K562 (cell line): Measurements from ENCODE around the gene RCN2. TPM values are rescaled to one million over a fixed set of nuclear protein-coding genes. Genes with fewer than 3 reads are reported as not detected.

Experiments
- ATAC-seq: fragments of 200-7000 bp; cut with Tn5 transposase; 3 replicates; pipeline ENCODE4 v1.9.1; 2020; ENCODE audit warnings: moderate library complexity
- BruUV-seq: library from RNA; stranded (reverse); fragments of 400-500 nt; replicated peaks from 2 replicates; lab custom pipeline; 2021; lab: Mats Ljungman, UMichigan
- CTCF ChIA-PET: fragments of 300-600 bp; formaldehyde crosslinking; extraction: SDS; loops from one replicate; lab custom pipeline; 2021; ENCODE audit warnings: low intra/inter-chr PET ratio; lab: Yijun Ruan, JAX
- POLR2A ChIA-PET: fragments of 300-600, 350-650 bp; sonication (Branson Sonifier 250); formaldehyde crosslinking; extraction: SDS; loops from one replicate; lab custom pipeline; 2021; ENCODE audit warnings: antibody characterized with exemption, inconsistent platforms; lab: Yijun Ruan, JAX
- DNase-seq, 4 experiments: peaks; one replicate each; pipeline versions ENCODE4 v3.0.0 to v3.0.0-alpha.2; 2011 to 2018; ENCODE audit warnings: low spot score in 3 of 4, mixed read lengths in 3 of 4; ENCODE audit errors: extremely low read depth in 1 of 4
- FAIRE-seq: peaks from 2 replicates; lab custom pipeline; 2011; peaks lifted over from hg19 to GRCh38; lab: Jason Lieb, UNC
- H2AFZ ChIP-seq: 2 replicates; pipeline ENCODE4 v1.6.0; 2011; ENCODE audit warnings: low read depth, low read length, control low read depth, inconsistent platforms
- H3K27ac ChIP-seq: fragments of 200-600 bp; 3 replicates; pipeline ENCODE4 v1.8.0; 2011; ENCODE audit warnings: low read depth, mild to moderate bottlenecking, control low read depth, inconsistent platforms, low read length, moderate library complexity, mixed read lengths; ENCODE audit errors: extremely low read depth
- H3K27me3 ChIP-seq, 2 experiments: fragments of 300-600 bp in 1 of 2; 2 replicates in 1 of 2; 3 replicates in 1 of 2; pipeline versions ENCODE4 v1.6.0 to v1.8.0; 2011; ENCODE audit warnings: inconsistent platforms in 2 of 2, low read length in 2 of 2, mild to moderate bottlenecking in 1 of 2, mixed read lengths in 1 of 2, moderate library complexity in 1 of 2; ENCODE audit not compliant: control insufficient read depth in 2 of 2, insufficient read depth in 2 of 2
- H3K36me3 ChIP-seq: fragments of 300-600 bp; 3 replicates; pipeline ENCODE4 v1.8.0; 2011; ENCODE audit warnings: mild to moderate bottlenecking, low read length, inconsistent platforms; ENCODE audit not compliant: control insufficient read depth, insufficient read depth
- H3K4me1 ChIP-seq, 2 experiments: fragments of 200-600 bp in 1 of 2; replicated peaks in 1 of 2; 2 replicates in 1 of 2; 3 replicates in 1 of 2; pipeline versions ENCODE4 v1.5.1 to v1.8.0; 2011; ENCODE audit warnings: inconsistent platforms in 2 of 2, low read length in 2 of 2, mild to moderate bottlenecking in 1 of 2, mixed read lengths in 1 of 2, moderate library complexity in 1 of 2; ENCODE audit not compliant: control insufficient read depth in 2 of 2, insufficient read depth in 2 of 2
- H3K4me2 ChIP-seq: 2 replicates; pipeline ENCODE4 v1.6.1; 2011; ENCODE audit warnings: low read length, control low read depth, inconsistent platforms, mixed read lengths; ENCODE audit not compliant: insufficient read depth
- H3K4me3 ChIP-seq: fragments of 200-600 bp; sonication (generic), shearing (Covaris generic); 2 replicates; pipeline ENCODE4 v1.5.1; 2016; ENCODE audit warnings: control low read depth, inconsistent platforms
- H3K79me2 ChIP-seq: fragments of 200-600 bp; 3 replicates; pipeline ENCODE4 v1.8.0; 2011; ENCODE audit warnings: low read length, inconsistent platforms; ENCODE audit not compliant: control insufficient read depth, insufficient read depth
- H3K9ac ChIP-seq, 2 experiments: 2 replicates each; pipeline versions ENCODE4 v1.6.0 to v1.6.1; 2011; ENCODE audit warnings: low read depth in 2 of 2, low read length in 2 of 2, control low read depth in 1 of 2, inconsistent platforms in 1 of 2, mild to moderate bottlenecking in 1 of 2, mixed read lengths in 1 of 2; ENCODE audit not compliant: insufficient read depth in 1 of 2
- H3K9me1 ChIP-seq: one replicate; pipeline ENCODE4 v1.6.0; 2011; ENCODE audit warnings: inconsistent platforms, mild to moderate bottlenecking, low read length, moderate library complexity; ENCODE audit not compliant: control insufficient read depth, insufficient read depth
- H3K9me3 ChIP-seq: replicated peaks from 2 replicates; pipeline ENCODE4 v1.5.1; 2011; ENCODE audit warnings: low read depth, low read length, inconsistent platforms; ENCODE audit not compliant: control insufficient read depth, insufficient read depth
- H4K20me1 ChIP-seq: replicated peaks from 2 replicates; pipeline ENCODE4 v1.6.1; 2011; ENCODE audit warnings: low read length, inconsistent platforms, mixed read lengths; ENCODE audit not compliant: control insufficient read depth, insufficient read depth
- E2F4 ChIP-seq: sonication (generic); formaldehyde crosslinking; IDR thresholded peaks from 2 replicates; pipeline ENCODE4 v1.8.0; 2022; ENCODE audit warnings: mild to moderate bottlenecking, low read depth, missing genetic modification reagents
- EP400 ChIP-seq: fragments of 450-650 bp; IDR thresholded peaks from 2 replicates; pipeline ENCODE4 v1.6.1; 2017; ENCODE audit warnings: antibody characterized with exemption, mild to moderate bottlenecking, moderate library complexity
- MEIS2 ChIP-seq: fragments of 450-650 bp; IDR thresholded peaks from 2 replicates; pipeline ENCODE4 v1.6.1; 2014; ENCODE audit warnings: mild to moderate bottlenecking; ENCODE audit not compliant: partially characterized antibody
- MXI1 ChIP-seq: IDR thresholded peaks from 2 replicates; pipeline ENCODE4 v1.6.1; 2011; ENCODE audit warnings: low read depth, mild to moderate bottlenecking, improper control_type of control experiment, low read length
- PKNOX1 ChIP-seq: fragments of 450-650 bp; IDR thresholded peaks from 2 replicates; pipeline ENCODE4 v1.6.1; 2016
- RBM22 ChIP-seq: fragments of 200-400 bp; formaldehyde crosslinking; IDR thresholded peaks from 2 replicates; pipeline ENCODE4 v1.6.1; 2018; ENCODE audit warnings: low read length, low read depth; ENCODE audit not compliant: poor library complexity, severe bottlenecking
- SAFB2 ChIP-seq: fragments of 200-400 bp; formaldehyde crosslinking; IDR thresholded peaks from 2 replicates; pipeline ENCODE4 v1.6.1; 2018; ENCODE audit warnings: borderline replicate concordance, low read length, low read depth, moderate library complexity; ENCODE audit not compliant: severe bottlenecking
- SETDB1 ChIP-seq: IDR thresholded peaks from one replicate; pipeline ENCODE4 v1.6.1; 2012; ENCODE audit warnings: low read length, control low read depth, inconsistent platforms
- SIN3A ChIP-seq, 2 experiments: fragments of 150-350 bp in 1 of 2; IDR thresholded peaks; 2 replicates each; pipeline ENCODE4 v1.6.1; 2011 to 2016; ENCODE audit warnings: borderline replicate concordance in 2 of 2, low read depth in 2 of 2, low read length in 2 of 2, mild to moderate bottlenecking in 2 of 2, moderate library complexity in 2 of 2; ENCODE audit not compliant: control insufficient read depth in 1 of 2
- ZHX1 ChIP-seq: fragments of 150-350 bp; conservative IDR thresholded peaks from 2 replicates; pipeline ENCODE4 v1.6.1; 2014; ENCODE audit warnings: low read length
- ZNF175 ChIP-seq: fragments of 200-800 bp; sonication (Bioruptor generic); IDR thresholded peaks from 2 replicates; pipeline ENCODE4 v1.6.1; 2016; ENCODE audit warnings: low read depth, mild to moderate bottlenecking, missing genetic modification characterization, missing compliant biosample characterization
- WGBS: fragments of 100-300 bp; shearing (Covaris generic); methylation state at CpG from one replicate; pipeline ENCODE4 v1.1.6; 2016; ENCODE audit warnings: low coverage, mixed read lengths; ENCODE audit not compliant: insufficient coverage; ENCODE audit errors: missing lambda C conversion rate; 5-methylcytosine and 5-hydroxymethylcytosine counted together
- in situ Hi-C: fragments of 300-500 bp; cut with MboI; formaldehyde crosslinking; loops from 4 replicates; pipeline ENCODE4 v1.15.0; 2018; ENCODE audit warnings: inconsistent platforms, mixed read lengths
- intact Hi-C: fragments of 100-400 bp; cut with micrococcal nuclease; formaldehyde crosslinking; loops from 2 replicates; pipeline ENCODE4 v1.14.2; 2022
- polyA plus RNA-seq, 8 experiments: library from polyadenylated mRNA; depleted of rRNA in 4 of 8; stranded (reverse) in 5 of 8; unstranded in 3 of 8; fragments of >200 nt; fragmentation: Nextera tagmentation in 2 of 8; fragmentation: Illumina TruSeq in 1 of 8; extraction: Ambion mirVana in 2 of 8; extraction: Trizol in 1 of 8; gene quantifications; 2 replicates each; pipeline versions ENCODE4 v1.2.1 to v1.2.3, GENCODE V29; 2011 to 2014; ENCODE audit warnings: inconsistent platforms in 1 of 8, missing spikeins in 1 of 8
- total RNA-seq, 7 experiments: library from RNA; depleted of rRNA in 6 of 7; stranded (reverse); fragments of >200 nt in 6 of 7; fragmentation: Illumina TruSeq in 2 of 7; extraction: Trizol in 2 of 7; gene quantifications; 2 replicates each; pipeline versions ENCODE4 v1.2.1 to v1.2.3, GENCODE V29; 2011 to 2021; ENCODE audit warnings: low replicate concordance in 1 of 7

The RCN2 gene
- total and polyA plus RNA-seq, 9 of the 15 experiments (the other 6 are each of a cell fraction or from before 2014, with no cell fraction given): 20.9 to 63.6 (median 52.8) TPM

GRCh38 chr15:76904461-76905012 lies 27.0 kb upstream of the RCN2 start:
- in situ Hi-C loops (no loop called here), intact Hi-C loops (loop anchor here (5.0 kb wide), 1 partner anchor 118 kb away; no protein-coding TSS in a partner anchor)
- H3K27me3 ChIP-seq: no peaks in the 10 kb centered on the region
- ChIA-PET CTCF (interaction anchor here (0.6 kb wide), 1 partner anchor 204 kb away, joined by 5 read pairs; no protein-coding TSS in a partner anchor), POLR2A (no interaction called here)
- peak overlapping the region; percentile 87 for H2AFZ ChIP-seq
- peak; percentile 39 for ATAC-seq
- peak overlapping the region; percentile 84 for H3K4me3 ChIP-seq
- no peaks in the 10 kb centered on the region for H3K36me3 ChIP-seq
- peak overlapping the region; percentile 72 to 92 for H3K9ac ChIP-seq
- peaks cover 3% of the 10 kb centered on the region; the same call in 1 of the 3 replicates for H3K79me2 ChIP-seq
- peaks cover 10 to 16% of the 10 kb centered on the region in 2 experiments; a peak in 4 of 5 replicates for H3K4me1 ChIP-seq
- WGBS: 11% methylated on average over 23 of the region's 29 CpGs
- H3K4me2 ChIP-seq: peak overlapping the region; percentile 92
- BruUV-seq: no TSS peak
- no peaks in the 10 kb centered on the region for H3K9me3 ChIP-seq
- FAIRE-seq: no peak
- DNase-seq: peak in 2 of 4 experiments; percentile 18 to 23
- no peaks in the 10 kb centered on the region for H3K9me1 ChIP-seq
- peaks cover 2% of the 10 kb centered on the region; the same call in 1 of the 2 replicates for H4K20me1 ChIP-seq
- H3K27ac ChIP-seq: peak overlapping the region; percentile 80
- TF ChIP-seq PKNOX1: peak; percentile 50
- 0 out of 2 replicates have a peak, but pooled peaks have one; percentile 5 for TF ChIP-seq E2F4 (CRISPR knock-in tag)
- TF ChIP-seq MXI1: 0 out of 2 replicates have a peak, but pooled peaks have one; percentile 15
- TF ChIP-seq MEIS2: peak; percentile 29
- 0 out of 4 replicates have a peak, but pooled peaks of 1 of the 2 experiments have one; percentile 32 for TF ChIP-seq SIN3A (IDR thresholded peaks at IDR 0.05; ENCODE audit: borderline replicate concordance in 2 of 2, control insufficient read depth in 1 of 2, low read depth in 2 of 2, low read length in 2 of 2)
- TF ChIP-seq SAFB2: no peak
- no peak for TF ChIP-seq ZHX1
- TF ChIP-seq SETDB1: no peak
- TF ChIP-seq RBM22: no peak
- TF ChIP-seq ZNF175 (CRISPR knock-in tag): no peak
- 0 out of 2 replicates have a peak, but pooled peaks have one; percentile 2 for TF ChIP-seq EP400
